Activated gamma-delta T cell treated with Interleukin-2 at 50 U/mL for 16 hours (primary cell): ENCODE results near the gene HS3ST5.
"Not testable (repeated sequence)": the region's sequence is repeated elsewhere in the genome, so short reads cannot be mapped to it uniquely, and the experiment has no call there.

ENCODE experiments used
- DNase-seq: peaks from one replicate; pipeline ENCODE4 v3.0.0-alpha.2; 2020

Gene HS3ST5

DNA sequence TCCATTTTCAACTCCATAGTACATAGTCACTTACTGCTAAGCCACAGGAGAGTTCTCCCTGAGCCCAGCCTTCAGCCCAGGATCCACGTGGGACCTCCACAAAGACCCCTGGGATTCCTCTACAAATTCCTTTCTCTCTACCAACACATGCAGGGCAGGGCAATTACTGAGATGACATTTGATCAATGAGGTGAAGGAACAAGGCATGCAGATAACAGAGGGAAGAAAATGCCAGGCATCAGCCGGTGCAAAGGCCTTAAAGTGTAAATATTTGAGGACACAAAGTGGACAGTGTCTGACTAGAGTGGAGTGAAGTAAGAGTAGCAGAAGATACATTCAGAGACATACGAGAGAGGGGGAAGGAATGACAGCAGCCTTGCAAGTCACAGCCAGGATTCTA is 70.2 kb downstream of the HS3ST5 start:
- no peak for DNase-seq

DNA sequence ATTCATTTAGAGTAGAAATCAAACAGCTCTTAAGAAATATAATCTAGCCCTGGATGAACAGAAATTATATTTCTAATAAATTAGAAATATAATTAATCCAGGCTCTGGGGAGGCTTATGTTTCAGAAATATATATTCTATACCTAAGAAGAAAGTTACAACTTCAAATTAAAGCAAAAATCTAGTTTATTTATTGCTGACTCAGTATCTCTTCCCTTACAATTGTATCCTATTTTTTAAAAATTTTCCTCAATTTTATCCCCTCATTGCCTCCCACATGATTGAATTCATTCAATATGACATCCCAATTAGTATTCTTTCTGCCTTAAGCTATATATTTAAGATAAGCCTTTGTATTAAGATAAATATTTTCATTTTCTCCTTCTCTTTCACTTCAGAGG is 71.4 kb downstream of the HS3ST5 start:
- no peak for DNase-seq

DNA sequence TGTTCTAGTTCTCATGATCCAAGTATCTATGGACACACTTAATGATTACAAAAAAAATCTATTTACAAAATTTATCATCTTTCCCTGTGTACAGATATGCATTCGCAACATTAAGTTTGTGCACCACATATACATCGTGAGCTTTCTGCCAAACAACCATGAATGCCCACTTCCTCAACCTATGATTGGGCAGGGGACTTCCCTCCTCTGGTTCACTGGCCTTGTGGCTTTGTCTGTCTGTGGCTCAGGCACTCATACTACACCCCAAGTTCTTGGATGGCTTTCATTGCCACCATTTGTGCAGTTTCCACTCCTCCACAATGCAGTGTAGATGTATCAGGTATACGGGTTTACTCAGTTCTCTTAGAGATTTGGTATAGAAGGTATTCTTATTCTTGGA is 74.9 kb downstream of the HS3ST5 start:
- DNase-seq, result no peak

DNA sequence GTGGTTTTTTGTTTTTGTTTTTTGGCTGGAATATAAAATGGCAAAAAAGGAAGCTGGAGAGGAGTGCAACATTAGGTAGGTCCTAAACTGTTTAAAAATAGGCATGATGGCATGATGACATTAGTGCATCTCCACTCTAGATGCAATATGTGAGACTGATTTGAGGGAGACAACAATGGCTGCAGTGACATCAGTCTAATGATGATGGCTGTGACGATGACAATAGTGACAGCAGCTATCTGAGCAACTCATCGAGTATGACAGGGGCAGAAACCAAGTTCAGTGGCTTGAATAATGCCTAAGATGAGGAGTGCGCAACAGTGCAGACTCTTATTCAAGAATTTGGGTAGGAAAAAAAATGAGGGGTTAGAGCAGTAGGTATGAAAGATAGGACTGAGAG is 82.0 kb downstream of the HS3ST5 start:
- no peak for DNase-seq

DNA sequence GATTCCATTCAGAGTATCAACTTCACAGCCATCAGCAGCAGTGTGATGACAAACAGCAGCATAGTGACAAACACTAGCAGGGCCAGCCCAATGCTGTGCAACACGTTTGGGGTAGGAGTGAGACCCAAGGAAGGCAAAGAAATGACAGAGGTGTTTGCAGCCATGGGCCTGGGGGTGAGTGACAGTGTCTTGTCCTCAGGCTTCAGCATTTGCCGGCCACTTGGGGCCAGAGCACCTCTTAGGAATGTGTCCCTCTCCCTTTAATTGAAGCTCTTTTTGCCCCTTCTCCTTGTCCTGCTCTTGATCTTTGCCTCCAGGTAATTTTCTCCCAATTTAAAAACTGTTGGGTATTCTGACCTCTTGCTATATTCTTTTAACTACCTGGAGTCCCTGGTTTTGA is 84.4 kb downstream of the HS3ST5 start:
- DNase-seq, result no peak

DNA sequence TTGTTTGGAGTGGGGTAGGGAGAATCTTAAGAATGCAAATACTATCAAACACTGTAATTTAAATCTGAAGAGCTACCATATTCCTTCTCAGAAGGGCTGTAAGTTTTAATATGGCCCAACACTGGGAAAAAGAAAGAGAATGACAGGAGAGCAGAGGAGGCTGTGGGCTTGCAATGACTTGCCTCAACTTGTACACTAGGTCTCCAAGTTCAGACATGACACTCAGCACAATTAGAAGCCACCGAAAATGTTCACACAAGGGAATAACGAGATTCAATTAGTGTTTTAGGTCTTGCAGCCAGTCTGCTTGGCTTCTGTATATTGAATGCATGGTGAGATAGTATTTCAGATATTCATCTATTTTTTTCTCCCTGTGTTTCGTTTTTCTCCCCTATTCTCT is 89.4 kb downstream of the HS3ST5 start:
- DNase-seq, result no peak

DNA sequence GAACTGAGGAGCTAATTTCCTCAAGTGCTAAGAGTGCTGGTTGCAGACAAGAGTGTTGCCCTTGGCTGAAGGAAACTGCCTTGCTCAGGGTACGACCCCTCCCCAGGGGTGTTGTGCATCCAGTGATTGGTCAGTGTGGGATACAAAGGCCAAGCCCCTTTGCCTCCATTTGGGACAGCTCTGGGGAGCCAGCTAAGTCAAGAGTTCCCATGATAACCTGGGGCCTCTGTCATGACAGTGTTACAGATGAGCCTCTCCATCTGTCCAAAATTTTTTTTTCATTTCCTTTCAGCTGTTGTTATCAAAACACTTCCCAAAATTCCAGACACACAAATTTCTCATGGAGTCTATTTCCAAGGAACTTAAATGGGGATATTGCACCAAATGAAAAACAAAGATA is 93.3 kb downstream of the HS3ST5 start:
- no peak for DNase-seq

DNA sequence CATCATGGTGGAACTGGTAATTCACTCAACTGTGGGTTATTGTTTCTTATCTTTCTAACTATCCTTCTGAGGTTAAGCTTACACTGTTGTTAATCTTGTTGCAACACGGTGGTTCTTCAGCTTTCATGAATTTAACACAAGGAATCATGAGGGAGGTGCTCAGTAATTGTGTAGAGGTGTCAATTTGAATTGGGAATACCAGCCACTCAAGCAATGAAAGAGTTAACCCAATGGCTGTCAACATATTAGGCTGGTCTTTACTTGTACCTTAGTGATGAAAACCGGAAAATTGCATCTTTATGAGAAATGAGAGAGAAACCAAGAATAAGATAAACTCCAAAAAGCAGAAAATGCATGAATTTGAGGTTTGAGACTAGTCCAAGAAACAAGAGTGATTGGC is 95.7 kb downstream of the HS3ST5 start:
- DNase-seq, result no peak

DNA sequence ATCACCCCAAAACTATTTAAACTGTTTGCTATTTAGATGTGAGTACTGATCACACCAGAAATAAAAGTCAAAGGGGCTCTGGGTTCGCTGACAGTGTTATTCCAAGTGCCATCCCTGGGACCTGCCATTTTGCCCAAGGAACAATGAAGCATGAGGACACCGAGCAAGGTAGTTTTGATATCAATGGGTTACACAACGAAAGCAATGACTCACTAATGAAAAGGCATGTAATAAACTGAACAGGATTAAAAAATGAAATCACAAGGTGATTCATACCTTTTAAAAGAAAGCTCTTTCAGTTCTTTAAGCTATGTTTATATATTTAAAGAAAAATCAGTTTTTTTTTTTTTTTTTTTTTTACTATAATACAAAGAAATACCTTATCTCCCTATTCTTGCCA is 102.0 kb downstream of the HS3ST5 start:
- no peak for DNase-seq

DNA sequence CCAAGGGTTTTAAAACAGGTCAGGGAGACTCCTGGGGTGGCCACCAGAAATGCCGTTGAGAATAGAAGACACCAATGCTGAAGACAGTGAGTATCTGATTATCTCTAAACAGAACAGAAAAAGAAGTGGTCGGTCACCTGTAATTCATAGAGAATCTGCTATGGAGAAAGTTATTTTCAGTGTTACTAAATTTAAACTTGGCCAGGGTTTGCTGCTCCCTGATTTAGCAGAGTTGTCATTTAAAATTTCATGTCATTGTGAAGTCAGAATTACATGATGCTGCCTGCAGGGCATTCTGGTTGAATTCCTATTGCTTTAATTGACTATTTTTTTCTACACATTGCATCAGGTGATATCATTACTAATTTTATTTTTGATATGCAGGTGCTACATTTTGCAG is 114.1 kb downstream of the HS3ST5 start:
- no peak for DNase-seq

DNA sequence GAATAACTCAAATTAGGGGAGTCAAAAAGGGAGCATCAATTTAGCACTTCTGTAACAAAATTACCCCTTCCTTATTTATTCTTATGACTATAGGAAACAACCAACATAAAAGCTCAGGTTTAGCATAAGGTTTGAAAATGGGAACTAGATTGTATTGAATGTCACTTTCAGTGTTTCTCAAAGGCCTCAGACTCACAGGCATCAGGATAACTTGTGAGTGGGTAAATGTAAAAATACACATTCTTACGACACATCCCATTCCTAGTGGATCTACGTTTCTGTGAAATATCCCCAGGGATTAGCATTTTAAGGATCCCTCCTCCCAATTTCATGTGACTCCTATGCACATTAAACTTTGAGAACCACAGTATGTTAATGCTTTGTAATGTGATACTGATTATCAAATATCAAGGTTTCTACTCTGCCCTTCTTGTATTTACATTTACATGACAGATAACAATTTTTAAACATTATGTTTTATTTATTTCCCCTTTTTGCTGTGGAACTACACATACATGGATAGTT is 114.8 kb downstream of the HS3ST5 start:
- DNase-seq, result no peak

DNA sequence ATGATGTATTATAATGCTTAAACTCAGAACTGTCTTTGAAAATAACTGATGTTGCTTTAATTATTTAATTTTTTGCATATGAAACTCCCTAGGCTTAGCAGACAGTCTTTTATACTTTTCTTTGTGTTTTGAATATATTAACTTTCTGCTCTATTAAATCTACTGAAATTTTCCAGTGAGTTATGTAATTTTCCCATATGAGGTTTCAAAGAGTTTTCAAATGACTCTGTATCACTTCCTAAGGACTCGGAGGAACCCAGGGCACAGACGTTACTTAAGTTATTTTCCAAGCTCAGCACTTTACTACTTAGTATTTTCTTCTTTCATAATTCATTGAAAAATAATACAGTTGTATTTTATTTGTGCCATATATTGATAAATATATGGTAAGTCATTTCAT is 122.6 kb downstream of the HS3ST5 start:
- DNase-seq, result no peak

DNA sequence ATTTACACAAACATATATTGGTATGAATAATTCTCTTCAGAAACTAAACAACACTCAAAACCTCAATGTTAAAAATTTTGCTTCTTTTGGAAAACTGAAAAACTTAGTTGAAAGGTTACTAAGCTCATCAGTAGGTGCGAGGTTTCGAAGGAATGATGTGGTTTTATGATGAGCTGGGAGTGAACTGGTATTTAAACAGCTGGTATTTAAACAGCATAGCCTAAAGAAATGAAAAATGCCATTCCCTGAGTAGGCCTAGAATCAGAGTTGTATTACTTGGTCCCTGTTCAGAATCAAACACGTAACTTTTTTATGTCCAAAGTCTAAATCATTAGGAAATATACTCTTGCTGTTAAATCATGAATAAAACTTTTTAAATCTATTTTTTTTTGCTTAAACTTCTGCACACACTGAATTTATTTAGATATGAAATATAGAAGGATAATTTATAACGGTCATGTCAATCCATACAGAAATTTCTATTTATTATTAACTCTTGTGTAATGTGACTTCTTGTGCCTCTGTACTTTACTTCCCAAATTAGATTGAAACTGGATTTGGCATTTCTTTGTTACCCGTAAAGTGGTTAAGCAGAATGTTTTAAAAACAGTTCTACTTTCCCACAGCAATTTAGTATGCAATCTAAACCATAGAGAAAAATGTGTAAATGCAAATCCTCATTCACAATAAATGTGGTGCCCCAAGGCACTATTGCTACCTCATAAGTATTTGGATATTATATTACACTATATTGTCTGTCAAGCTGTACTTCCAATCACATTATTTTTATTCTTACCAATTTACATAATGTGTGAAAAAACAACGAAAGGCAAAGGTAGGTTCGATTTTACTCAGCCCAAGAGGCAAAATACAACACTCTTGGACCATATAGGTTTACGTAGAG is 124.1 kb downstream of the HS3ST5 start:
- no peak for DNase-seq

DNA sequence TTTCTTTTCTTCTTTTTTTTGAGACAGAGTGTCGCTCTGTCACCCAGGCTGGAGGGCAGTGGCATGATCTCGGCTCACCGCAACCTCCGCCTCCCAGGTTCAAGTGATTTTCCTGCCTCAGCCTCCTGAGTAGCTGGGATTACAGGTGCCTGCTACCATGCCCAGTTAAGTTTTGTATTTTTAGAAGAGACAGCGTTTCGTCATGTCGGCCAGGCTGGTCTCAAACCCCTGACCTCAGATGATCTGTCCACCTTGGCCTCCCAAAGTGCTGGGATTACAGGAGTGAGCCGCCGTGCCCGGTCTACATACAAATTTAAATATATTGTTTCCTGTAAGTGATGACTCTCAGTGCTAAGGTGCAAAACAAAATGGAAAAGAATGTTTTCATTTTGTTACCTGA is 124.8 kb downstream of the HS3ST5 start:
- not testable (repeated sequence) for DNase-seq

DNA sequence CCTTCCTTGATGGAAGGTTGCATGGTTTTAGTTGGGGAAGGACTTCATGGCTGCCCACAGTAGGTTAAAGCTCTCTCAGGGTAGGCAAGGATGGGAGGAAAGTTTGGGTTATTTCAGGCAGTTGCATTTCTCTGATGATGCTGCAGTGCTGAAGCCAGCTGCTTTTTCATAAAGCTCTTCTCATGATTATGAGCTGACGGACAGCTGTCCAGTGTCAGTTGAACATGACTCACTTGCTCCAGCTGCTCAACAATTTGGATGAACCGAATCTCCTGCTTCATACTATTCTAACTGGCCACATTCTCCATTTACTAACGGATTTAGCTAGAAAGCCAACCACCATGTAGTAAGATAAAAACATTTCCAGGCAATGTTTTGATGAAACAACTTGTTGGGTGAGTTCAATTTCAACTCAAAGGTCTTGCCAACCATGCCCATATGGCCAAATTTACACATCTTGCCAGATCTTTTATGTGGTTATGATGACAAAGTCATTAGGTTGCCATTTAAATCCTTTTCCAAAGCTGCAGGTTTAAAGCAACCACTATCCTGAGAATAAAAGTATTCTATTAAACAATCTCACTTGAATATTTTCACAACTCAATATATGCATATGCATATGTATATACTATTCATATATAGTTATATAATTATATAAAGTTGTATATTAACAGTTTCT is 125.9 kb downstream of the HS3ST5 start:
- no peak for DNase-seq

DNA sequence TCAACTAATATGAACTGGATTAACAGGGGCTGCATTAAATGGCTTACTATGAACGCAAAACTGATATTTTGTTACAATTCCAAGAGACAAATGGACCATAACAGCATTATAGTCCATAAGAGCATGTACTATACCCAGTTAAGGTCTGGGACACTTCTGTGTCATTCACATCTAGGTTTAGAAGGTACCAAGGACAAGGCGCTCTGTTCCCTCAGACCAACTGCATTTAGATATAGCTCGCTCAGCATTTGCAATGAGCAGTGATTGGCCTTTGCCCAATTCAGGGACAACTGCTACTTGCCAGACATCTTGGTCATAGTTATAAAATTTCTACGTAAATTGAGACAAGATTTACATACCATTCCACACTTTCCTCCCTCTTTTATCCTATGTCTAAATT is 132.4 kb downstream of the HS3ST5 start:
- DNase-seq, result no peak

DNA sequence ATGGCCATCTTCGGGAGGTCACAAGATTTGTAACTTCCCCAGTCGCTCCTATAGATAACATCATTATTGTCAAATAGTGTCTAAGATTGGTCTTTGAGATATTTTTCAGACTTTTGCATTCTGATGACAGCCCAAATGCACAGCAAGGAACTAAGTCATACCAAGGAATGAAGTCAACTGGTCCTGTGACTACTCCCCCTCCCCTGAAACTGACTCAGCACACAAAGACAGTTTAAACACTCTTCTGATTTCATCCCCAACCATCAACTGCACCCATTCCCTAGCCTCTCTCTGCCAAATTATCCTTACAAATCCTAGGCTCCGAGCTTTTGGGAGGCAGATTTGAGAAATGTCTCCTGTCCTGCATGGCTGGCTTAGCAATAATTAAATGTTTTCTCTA is 139.4 kb downstream of the HS3ST5 start:
- no peak for DNase-seq

DNA sequence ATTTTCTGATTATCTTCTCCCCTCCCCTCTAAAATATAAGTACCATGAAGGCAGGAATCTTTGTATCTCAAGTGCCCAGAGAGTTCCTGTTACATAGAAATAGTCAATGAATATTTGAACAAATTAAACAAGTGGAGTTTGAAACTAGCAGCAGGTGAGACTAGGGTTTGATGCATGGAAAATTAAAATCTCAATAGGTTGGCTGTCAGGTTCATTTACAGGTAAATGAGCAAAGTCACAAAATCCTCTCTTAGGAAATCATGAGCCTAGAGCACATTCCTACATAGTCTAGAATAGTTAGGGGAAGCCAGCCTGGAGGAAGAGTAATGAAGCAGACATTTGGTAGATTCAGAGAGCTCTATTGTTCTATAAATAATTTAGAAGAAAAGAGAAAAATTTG is 140.4 kb downstream of the HS3ST5 start:
- no peak for DNase-seq

DNA sequence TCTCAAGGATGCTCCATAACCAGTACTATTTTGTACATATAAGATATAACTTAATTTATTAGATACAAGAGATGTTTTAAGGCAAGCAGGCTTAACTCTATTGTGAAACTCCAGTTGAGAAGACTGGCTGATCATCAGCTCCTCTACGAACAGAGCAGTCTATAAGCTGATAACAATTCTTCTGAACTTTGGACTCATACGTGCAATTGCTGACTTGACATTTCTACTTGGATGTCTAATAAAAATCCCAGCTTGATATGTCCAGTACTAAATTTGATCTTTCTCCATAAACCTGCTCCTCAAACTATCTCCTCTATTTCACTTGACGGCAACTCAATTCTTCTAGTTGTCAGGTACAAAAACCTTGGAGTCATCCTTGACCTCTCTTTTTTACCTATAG is 141.9 kb downstream of the HS3ST5 start:
- DNase-seq, result no peak

DNA sequence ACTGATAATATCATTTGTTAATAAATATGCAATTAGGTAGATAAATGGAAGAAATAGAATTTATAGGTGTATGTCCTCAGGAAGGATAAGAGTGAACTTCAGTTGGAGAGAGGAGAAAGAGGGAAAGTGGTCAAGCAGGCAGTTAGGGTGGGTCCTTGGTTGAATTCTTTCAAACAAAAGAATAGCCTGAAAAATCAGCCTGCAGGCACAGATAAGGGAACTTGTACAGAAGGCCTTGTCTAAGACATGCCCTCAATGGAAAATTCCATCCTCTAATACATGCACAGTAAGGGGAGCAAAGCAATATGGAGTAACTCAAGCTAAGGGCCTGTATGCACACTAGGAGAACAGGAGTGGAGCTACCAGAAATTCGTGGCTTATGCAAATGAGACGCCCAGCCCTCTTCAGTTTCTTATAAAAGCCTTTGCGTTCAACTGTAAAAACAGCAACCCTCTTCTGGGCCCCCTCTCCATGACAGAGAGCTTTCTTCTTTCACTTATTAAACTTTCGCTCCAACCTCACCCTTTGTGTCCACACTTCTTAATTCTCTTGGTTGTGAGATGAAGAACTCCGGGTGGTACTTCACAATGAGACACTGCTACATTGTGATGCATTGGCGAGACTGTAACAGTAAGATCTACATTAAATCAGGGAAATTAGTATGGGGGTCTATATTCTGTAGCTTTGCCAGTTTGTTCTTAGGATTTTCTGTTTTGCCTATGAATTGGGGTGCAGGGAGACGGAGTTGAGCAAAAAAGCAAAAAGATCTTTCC is 147.0 kb downstream of the HS3ST5 start:
- no peak for DNase-seq

DNA sequence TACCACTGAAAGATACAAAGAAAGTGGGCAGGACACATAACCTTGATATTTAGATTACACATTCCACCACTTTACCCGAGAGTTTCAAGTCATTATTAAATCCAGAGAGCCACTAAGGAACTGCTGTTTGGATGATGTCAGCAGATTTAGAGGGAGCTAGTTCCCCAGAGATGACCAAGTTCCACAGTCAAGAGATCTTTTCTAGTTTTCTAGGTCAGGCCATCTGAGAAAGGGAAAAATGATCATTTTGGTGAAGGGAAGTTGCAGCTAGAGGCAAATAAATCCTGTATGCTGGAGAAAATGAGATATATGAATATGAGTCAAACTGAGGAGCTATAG is 147.8 kb downstream of the HS3ST5 start:
- DNase-seq, result no peak

DNA sequence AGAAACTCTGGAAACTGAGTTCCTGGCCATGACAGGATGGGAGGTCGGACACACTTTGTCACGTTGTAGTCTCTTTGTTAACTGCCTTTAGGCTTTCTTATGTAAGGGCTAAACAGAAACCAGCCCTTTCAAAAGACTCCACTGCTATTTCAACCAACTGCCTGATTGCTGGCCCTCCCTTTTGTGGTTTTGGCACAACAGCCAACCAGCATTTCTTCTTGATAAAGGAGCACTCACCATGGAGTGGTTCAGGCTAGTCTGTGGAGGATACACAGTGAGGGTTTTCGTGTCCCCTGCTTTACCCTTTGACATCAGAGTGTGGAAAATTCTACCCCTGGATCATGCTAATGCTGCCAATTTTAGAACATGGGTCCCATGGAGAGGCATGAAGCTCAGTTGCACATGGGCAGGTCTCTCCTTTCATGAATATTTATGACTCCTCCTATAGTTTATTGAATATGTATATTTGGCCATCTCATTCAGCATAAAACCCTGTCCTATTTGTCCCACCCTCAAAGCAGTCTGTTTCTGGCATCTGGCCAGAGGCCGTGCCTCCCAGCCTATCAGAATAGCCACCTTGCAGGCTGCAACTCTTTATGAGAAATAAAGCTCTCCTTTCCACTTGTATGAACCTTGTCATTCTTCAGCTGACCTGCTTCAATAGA is 148.3 kb downstream of the HS3ST5 start:
- no peak for DNase-seq

DNA sequence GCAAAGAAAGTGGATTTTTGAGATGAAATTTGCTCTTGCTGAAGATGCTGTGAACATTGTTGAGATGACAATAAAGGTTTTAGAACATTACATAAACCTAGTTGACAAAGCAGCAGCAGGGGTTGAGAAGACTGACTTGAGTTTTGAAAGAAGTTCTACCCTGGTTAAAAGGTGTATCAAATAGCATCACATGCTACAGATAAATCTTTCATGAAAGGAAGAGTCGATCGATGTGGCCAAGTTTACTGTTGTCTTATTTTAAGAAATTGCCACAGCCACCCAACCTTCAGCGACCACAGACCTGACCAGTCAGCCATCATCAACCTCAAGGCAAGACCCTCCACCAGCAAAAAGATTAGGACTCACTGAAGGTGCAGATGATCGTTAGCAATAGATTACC is 155.3 kb downstream of the HS3ST5 start:
- DNase-seq, result no peak
